HepG2 (cell line): ENCODE data around the gene MYOT. TPM values are rescaled to one million over a fixed set of nuclear protein-coding genes. Genes with fewer than 3 reads are reported as not detected.

ENCODE experiments used
- ATAC-seq: fragments of 200-7000 bp; cut with Tn5 transposase; 3 replicates; pipeline ENCODE4 v1.9.1; 2020; ENCODE audit warnings: mild to moderate bottlenecking, moderate library complexity
- BruUV-seq: library from RNA; stranded (reverse); fragments of 400-500 nt; replicated peaks from 2 replicates; lab custom pipeline; 2021; lab: Mats Ljungman, UMichigan
- CTCF ChIA-PET: fragments of 300-600 bp; formaldehyde crosslinking; extraction: SDS; loops from one replicate; lab custom pipeline; 2021; ENCODE audit warnings: low total read pairs, inconsistent platforms, low intra/inter-chr PET ratio; lab: Yijun Ruan, JAX
- POLR2A ChIA-PET: fragments of 350-600 bp; sonication (Branson Sonifier 250); formaldehyde crosslinking; loops from one replicate; lab custom pipeline; 2020; ENCODE audit warnings: antibody characterized with exemption, inconsistent platforms; lab: Yijun Ruan, JAX
- DNase-seq: peaks from one replicate; pipeline ENCODE4 v3.0.0-alpha.2; 2015; ENCODE audit warnings: low spot score
- FAIRE-seq: peaks from 3 replicates; lab custom pipeline; 2011; peaks lifted over from hg19 to GRCh38; lab: Jason Lieb, UNC
- H2AFZ ChIP-seq: one replicate; pipeline ENCODE4 v1.6.1; 2011; ENCODE audit warnings: low read length, inconsistent platforms
- H3K27ac ChIP-seq: fragments of 300-600 bp; 3 replicates; pipeline ENCODE4 v1.8.0; 2011; ENCODE audit warnings: mixed run types, mild to moderate bottlenecking, mixed read lengths, low read length, inconsistent platforms; ENCODE audit not compliant: insufficient read depth; ENCODE audit errors: extremely low read length
- H3K27me3 ChIP-seq, 2 experiments: fragments of 200-600 bp in 1 of 2; 2 replicates in 1 of 2; 3 replicates in 1 of 2; pipeline versions ENCODE4 v1.6.0 to v1.8.0; 2011; ENCODE audit warnings: low read length in 2 of 2, mild to moderate bottlenecking in 2 of 2, moderate library complexity in 2 of 2, inconsistent platforms in 1 of 2; ENCODE audit not compliant: insufficient read depth in 2 of 2, control insufficient read depth in 1 of 2
- H3K36me3 ChIP-seq, 2 experiments: fragments of 200-600 bp in 1 of 2; replicated peaks in 1 of 2; 2 replicates in 1 of 2; 3 replicates in 1 of 2; pipeline versions ENCODE4 v1.5.1 to v1.8.0; 2011; ENCODE audit warnings: low read length in 2 of 2, inconsistent platforms in 1 of 2; ENCODE audit not compliant: insufficient read depth in 2 of 2, control insufficient read depth in 1 of 2
- H3K4me1 ChIP-seq: 2 replicates; pipeline ENCODE4 v1.5.1; 2012; ENCODE audit warnings: low read length, inconsistent platforms; ENCODE audit not compliant: insufficient read depth
- H3K4me2 ChIP-seq: 2 replicates; pipeline ENCODE4 v1.6.0; 2011; ENCODE audit warnings: low read depth, low read length, inconsistent platforms
- H3K4me3 ChIP-seq, 3 experiments: fragments of 200-600 bp in 1 of 3; sonication (generic), shearing (Covaris generic) in 1 of 3; replicated peaks in 1 of 3; 2 replicates each; pipeline ENCODE4 v1.5.1; 2011 to 2016; ENCODE audit warnings: low read length in 3 of 3, inconsistent platforms in 2 of 3, low read depth in 2 of 3, mild to moderate bottlenecking in 2 of 3, control low read depth in 1 of 3, mixed read lengths in 1 of 3; ENCODE audit not compliant: insufficient read depth in 1 of 3
- H3K79me2 ChIP-seq: one replicate; pipeline ENCODE4 v1.6.1; 2011; ENCODE audit warnings: low read length, inconsistent platforms; ENCODE audit not compliant: insufficient read depth
- H3K9ac ChIP-seq: 2 replicates; pipeline ENCODE4 v1.6.0; 2011; ENCODE audit warnings: mild to moderate bottlenecking, low read depth, low read length, inconsistent platforms; ENCODE audit not compliant: insufficient read depth
- H3K9me3 ChIP-seq: 2 replicates; pipeline ENCODE4 v1.5.1; 2012; ENCODE audit warnings: mild to moderate bottlenecking, low read length
- H4K20me1 ChIP-seq: 2 replicates; pipeline ENCODE4 v1.6.0; 2011; ENCODE audit warnings: inconsistent platforms, mild to moderate bottlenecking, low read length, moderate library complexity; ENCODE audit not compliant: insufficient read depth
- CHCHD3 ChIP-seq: sonication (generic); formaldehyde crosslinking; IDR thresholded peaks from 2 replicates; pipeline ENCODE4 v1.8.0; 2022; ENCODE audit warnings: mild to moderate bottlenecking, missing genetic modification reagents, moderate library complexity
- DRAP1 ChIP-seq: IDR thresholded peaks from 2 replicates; pipeline ENCODE4 v1.6.1; 2016; ENCODE audit warnings: missing genetic modification reagents, missing compliant biosample characterization
- EED ChIP-seq: sonication (generic); formaldehyde crosslinking; IDR thresholded peaks from 2 replicates; pipeline ENCODE4 v1.5.0; 2020; ENCODE audit warnings: mild to moderate bottlenecking, missing genetic modification reagents
- FOXO1 ChIP-seq: sonication (generic); formaldehyde crosslinking; IDR thresholded peaks from 2 replicates; pipeline ENCODE4 v1.4.0; 2020; ENCODE audit warnings: missing genetic modification reagents
- LRRFIP1 ChIP-seq: sonication (generic); formaldehyde crosslinking; conservative IDR thresholded peaks from 2 replicates; pipeline ENCODE4 v1.4.0; 2020; ENCODE audit warnings: missing genetic modification reagents
- SMAD9 ChIP-seq: sonication (generic); formaldehyde crosslinking; IDR thresholded peaks from 2 replicates; pipeline ENCODE4 v1.5.1; 2020; ENCODE audit warnings: mild to moderate bottlenecking, missing genetic modification reagents
- TOE1 ChIP-seq: sonication (generic); formaldehyde crosslinking; IDR thresholded peaks from 2 replicates; pipeline ENCODE4 v1.4.0; 2020; ENCODE audit warnings: mild to moderate bottlenecking, missing genetic modification reagents
- ZNF326 ChIP-seq: sonication (generic); formaldehyde crosslinking; IDR thresholded peaks from 2 replicates; pipeline ENCODE4 v1.4.0; 2020; ENCODE audit warnings: missing genetic modification reagents, borderline replicate concordance
- ZNF746 ChIP-seq: sonication (generic); formaldehyde crosslinking; IDR thresholded peaks from 2 replicates; pipeline ENCODE4 v1.8.0; 2022; ENCODE audit warnings: mild to moderate bottlenecking, missing genetic modification reagents
- WGBS: methylation state at CpG from one replicate; pipeline ENCODE4 v1.1.6; 2017; ENCODE audit warnings: low lambda C conversion rate; 5-methylcytosine and 5-hydroxymethylcytosine counted together
- in situ Hi-C: cut with HindIII; loops from 2 replicates; pipeline ENCODE4 v1.10.0; 2017; ENCODE audit warnings: low pct_unique_long_range_greater_than_20kb; ENCODE audit not compliant: extremely low pct_ligation_motif_present
- intact Hi-C: fragments of 100-400 bp; cut with micrococcal nuclease; formaldehyde crosslinking; loops from one replicate; pipeline ENCODE4 v1.10.0; 2022; ENCODE audit not compliant: unreplicated experiment
- polyA plus RNA-seq, 8 experiments: library from polyadenylated mRNA; depleted of rRNA in 3 of 8; stranded (reverse) in 7 of 8; unstranded in 1 of 8; fragments of >200 nt; fragmentation: Illumina TruSeq in 4 of 8; extraction: Trizol in 4 of 8; gene quantifications; 2 replicates each; pipeline versions ENCODE4 v1.2.1 to v1.2.3, GENCODE V29; 2011 to 2016; ENCODE audit warnings: low read depth in 4 of 8, missing spikeins in 1 of 8, mixed read lengths in 1 of 8; ENCODE audit not compliant: insufficient read depth in 1 of 8
- total RNA-seq, 5 experiments: library from RNA; depleted of rRNA; stranded (reverse); fragments of >200 nt; fragmentation: Illumina TruSeq; extraction: Trizol; gene quantifications; 2 replicates each; pipeline ENCODE4 v1.2.3, GENCODE V29; 2016; ENCODE audit warnings: low read depth in 1 of 5

The MYOT gene
- total and polyA plus RNA-seq, 2 of the 13 experiments (the other 11 are each of a cell fraction or from before 2014, with no cell fraction given): not detected

- CTCF ChIA-PET: no interaction called here
- no peak overlapping the region for H3K27ac ChIP-seq
- BruUV-seq: no TSS peak
Measured at GRCh38 chr5:137831105-137831504, 36.6 kb upstream of the MYOT start.

More at GRCh38 chr5:137831105-137831504, 36.6 kb upstream of the MYOT start:
- no peaks in the 10 kb centered on the region for H3K27me3 ChIP-seq
- ATAC-seq (no peak), DNase-seq (no peak), FAIRE-seq (no peak)
- 71% methylated on average over 2 of the region's 2 CpGs for WGBS
- no peaks in the 10 kb centered on the region for H3K36me3 ChIP-seq
- POLR2A ChIA-PET: no interaction called here
- no peaks in the 10 kb centered on the region for H3K4me1 ChIP-seq
- H3K9me3 ChIP-seq: no peaks in the 10 kb centered on the region
- no peak overlapping the region for H3K4me2 ChIP-seq
- no peak overlapping the region for H3K9ac ChIP-seq
- intact Hi-C loops (no loop called here), in situ Hi-C loops (no loop called here)
- no peaks in the 10 kb centered on the region for H3K79me2 ChIP-seq
- no peak overlapping the region for H2AFZ ChIP-seq
- no peaks in the 10 kb centered on the region for H4K20me1 ChIP-seq
- TF ChIP-seq DRAP1 (CRISPR knock-in tag) (no peak), LRRFIP1 (CRISPR knock-in tag) (no peak), SMAD9 (CRISPR knock-in tag) (no peak), ZNF746 (CRISPR knock-in tag) (no peak), ZNF326 (CRISPR knock-in tag) (no peak), FOXO1 (no peak), EED (CRISPR knock-in tag) (no peak), CHCHD3 (no peak), TOE1 (CRISPR knock-in tag) (no peak)
- no peak overlapping the region for H3K4me3 ChIP-seq
